ENCODE results near the gene ZNF670.

Gene ZNF670

GRCh38 chr1:247112479-247112781, 33.8 kb upstream of the ZNF670 start:
- Histone ChIP-seq H3K36me3 (no peaks in the 10 kb centered on the region), H3K4me3 (ENCODE audit: low read depth, low read length) (peak overlapping the region; percentile 63), H3K4me1 (no peaks in the 10 kb centered on the region), H3K9me3 (no peaks in the 10 kb centered on the region; the same call in 1 of the 2 replicates), H3K27me3 (peaks cover 20% of the 10 kb centered on the region)
- no peak for DNase-seq
- no peak for TF ChIP-seq CTCF (IDR thresholded peaks at IDR 0.05; ENCODE audit: low read depth, low read length)

GRCh38 chr1:247111700-247112478, 33.3 kb upstream of the ZNF670 start:
- Histone ChIP-seq H3K36me3 (no peaks in the 10 kb centered on the region), H3K27me3 (peaks cover 20% of the 10 kb centered on the region), H3K4me1 (no peaks in the 10 kb centered on the region), H3K4me3 (ENCODE audit: low read depth, low read length) (peak overlapping the region; percentile 63), H3K9me3 (no peaks in the 10 kb centered on the region; the same call in 1 of the 2 replicates)
- TF ChIP-seq CTCF (IDR thresholded peaks at IDR 0.05; ENCODE audit: low read depth, low read length), result no peak
- DNase-seq, result peak; percentile 32

- Histone ChIP-seq H3K36me3 (no peaks in the 10 kb centered on the region), H3K27me3 (peaks cover 20% of the 10 kb centered on the region), H3K4me1 (no peaks in the 10 kb centered on the region), H3K9me3 (no peaks in the 10 kb centered on the region; the same call in 1 of the 2 replicates), H3K4me3 (ENCODE audit: low read depth, low read length) (peak overlapping the region; percentile 63)
- DNase-seq, result peak; percentile 30
- no peak for TF ChIP-seq CTCF (IDR thresholded peaks at IDR 0.05; ENCODE audit: low read depth, low read length)
These were observed 32.7 kb upstream of the ZNF670 start for GRCh38 chr1:247111259-247111699.

- H3K4me3 ChIP-seq (ENCODE audit: low read depth, low read length), result peak overlapping the region; percentile 63
- no peak for DNase-seq
- peaks cover 20% of the 10 kb centered on the region for H3K27me3 ChIP-seq
- no peaks in the 10 kb centered on the region for H3K36me3 ChIP-seq
- no peaks in the 10 kb centered on the region for H3K4me1 ChIP-seq
- no peak for TF ChIP-seq CTCF (IDR thresholded peaks at IDR 0.05; ENCODE audit: low read depth, low read length)
- H3K9me3 ChIP-seq, result no peaks in the 10 kb centered on the region; the same call in 1 of the 2 replicates
These were observed 32.1 kb upstream of the ZNF670 start for GRCh38 chr1:247110627-247111258.

GRCh38 chr1:247107694-247108093, 29.1 kb upstream of the ZNF670 start:
- Histone ChIP-seq H3K4me3 (ENCODE audit: low read depth, low read length) (no peak overlapping the region), H3K9me3 (0 out of 2 replicates have a peak, but pooled peaks cover 7% of the 10 kb centered on the region), H3K27me3 (peaks cover 20% of the 10 kb centered on the region), H3K36me3 (no peaks in the 10 kb centered on the region; the same call in 1 of the 2 replicates), H3K4me1 (no peaks in the 10 kb centered on the region; the same call in 1 of the 2 replicates)
- TF ChIP-seq CTCF (IDR thresholded peaks at IDR 0.05; ENCODE audit: low read depth, low read length), result no peak
- DNase-seq, result no peak

GRCh38 chr1:247105966-247106365, 27.4 kb upstream of the ZNF670 start:
- Histone ChIP-seq H3K4me1 (no peaks in the 10 kb centered on the region; the same call in 1 of the 2 replicates), H3K27me3 (peaks cover 5% of the 10 kb centered on the region), H3K4me3 (ENCODE audit: low read depth, low read length) (no peak overlapping the region), H3K9me3 (peaks cover 7% of the 10 kb centered on the region; the same call in 1 of the 2 replicates), H3K36me3 (peaks cover 17% of the 10 kb centered on the region)
- DNase-seq, result no peak
- TF ChIP-seq CTCF (IDR thresholded peaks at IDR 0.05; ENCODE audit: low read depth, low read length), result no peak

Data from BE2C (cell line).